HCT116 (cell line): ENCODE data around the gene ZNRF3. TPM values are rescaled to one million over a fixed set of nuclear protein-coding genes. Genes with fewer than 3 reads are reported as not detected.

Experiments
- ATAC-seq: fragments of 200-7000 bp; cut with Tn5 transposase; 2 replicates; pipeline ENCODE4 v1.9.1; 2020; ENCODE audit warnings: mild to moderate bottlenecking, moderate library complexity
- BruUV-seq: library from RNA; stranded (reverse); fragments of 400-500 nt; replicated peaks from 2 replicates; lab custom pipeline; 2021; lab: Mats Ljungman, UMichigan
- CTCF ChIA-PET: fragments of 300-600 bp; sonication (Branson Sonifier 250); formaldehyde crosslinking; loops from one replicate; lab custom pipeline; 2021; ENCODE audit warnings: antibody characterized with exemption; lab: Charles Lee
- POLR2A ChIA-PET: fragments of 300-600, 350-600 bp; sonication (Branson Sonifier 250); formaldehyde crosslinking; loops from one replicate; lab custom pipeline; 2021; ENCODE audit warnings: antibody characterized with exemption; lab: Charles Lee
- RAD21 ChIA-PET, 2 experiments: fragments of 300-600 bp; sonication (Branson Sonifier 250); formaldehyde crosslinking; loops; one replicate each; lab custom pipeline; 2023; ENCODE audit warnings: low total read pairs in 2 of 2; ENCODE audit not compliant: uncharacterized antibody in 2 of 2, unreplicated experiment in 2 of 2, low non-redundant PET in 1 of 2; lab: Charles Lee
- DNase-seq: peaks from one replicate; pipeline ENCODE4 v3.0.0-alpha.2; 2010; ENCODE audit warnings: low read depth, low spot score
- H2AFZ ChIP-seq: fragments of 200-600 bp; shearing (Covaris generic), sonication (generic); 2 replicates; pipeline ENCODE4 v1.6.1; 2017; ENCODE audit warnings: low read depth, mixed run types, mixed read lengths, antibody characterized with exemption, low read length; ENCODE audit not compliant: poor library complexity, severe bottlenecking
- H3K27ac ChIP-seq: 2 replicates; pipeline ENCODE4 v1.5.1; 2012; ENCODE audit warnings: low read depth, low read length
- H3K27me3 ChIP-seq: fragments of 200-600 bp; sonication (generic); 2 replicates; pipeline ENCODE4 v1.6.1; 2016; ENCODE audit warnings: mixed run types, low read length, mixed read lengths; ENCODE audit not compliant: insufficient read depth
- H3K36me3 ChIP-seq, 2 experiments: fragments of 200-500 bp in 1 of 2; fragments of 200-600 bp in 1 of 2; sonication (Bioruptor generic) in 1 of 2; sonication (generic) in 1 of 2; 2 replicates each; pipeline versions ENCODE4 v1.5.1 to v1.6.1; 2014 to 2016; ENCODE audit warnings: low read length in 2 of 2, inconsistent platforms in 1 of 2, mixed read lengths in 1 of 2, mixed run types in 1 of 2; ENCODE audit not compliant: insufficient read depth in 2 of 2, control insufficient read depth in 1 of 2
- H3K4me1 ChIP-seq, 2 experiments: fragments of 200-600 bp in 1 of 2; sonication (generic) in 1 of 2; 2 replicates each; pipeline versions ENCODE4 v1.5.1 to v1.6.1; 2012 to 2017; ENCODE audit warnings: low read length in 2 of 2, inconsistent platforms in 1 of 2, mild to moderate bottlenecking in 1 of 2, mixed read lengths in 1 of 2, mixed run types in 1 of 2, moderate library complexity in 1 of 2; ENCODE audit not compliant: insufficient read depth in 2 of 2, control insufficient read depth in 1 of 2
- H3K4me2 ChIP-seq: fragments of 200-600 bp; sonication (generic); 2 replicates; pipeline ENCODE4 v1.6.1; 2017; ENCODE audit warnings: mixed run types, low read length, mixed read lengths
- H3K4me3 ChIP-seq, 2 experiments: fragments of 200-600 bp in 1 of 2; sonication (generic) in 1 of 2; replicated peaks in 1 of 2; 2 replicates each; pipeline ENCODE4 v1.5.1; 2011 to 2016; ENCODE audit warnings: low read length in 2 of 2, control low read depth in 1 of 2, low read depth in 1 of 2, mild to moderate bottlenecking in 1 of 2, mixed read lengths in 1 of 2, mixed run types in 1 of 2
- H3K79me2 ChIP-seq: fragments of 200-600 bp; sonication (generic); 2 replicates; pipeline ENCODE4 v1.6.1; 2017; ENCODE audit warnings: mild to moderate bottlenecking, mixed run types, low read length, moderate library complexity, mixed read lengths; ENCODE audit not compliant: insufficient read depth
- H3K9ac ChIP-seq: fragments of 200-600 bp; sonication (generic); 2 replicates; pipeline ENCODE4 v1.6.1; 2016; ENCODE audit warnings: low read length, mixed read lengths
- H3K9me2 ChIP-seq: fragments of 200-600 bp; sonication (generic), shearing (Covaris generic); 2 replicates; pipeline ENCODE4 v1.6.1; 2017; ENCODE audit warnings: mixed run types, mild to moderate bottlenecking, moderate library complexity; ENCODE audit not compliant: insufficient read depth
- H3K9me3 ChIP-seq, 2 experiments: fragments of 200-500 bp in 1 of 2; fragments of 200-600 bp in 1 of 2; sonication (Bioruptor generic) in 1 of 2; sonication (generic) in 1 of 2; 2 replicates each; pipeline ENCODE4 v1.6.1; 2014 to 2017; ENCODE audit warnings: low read length in 2 of 2, mixed read lengths in 2 of 2, inconsistent platforms in 1 of 2, low read depth in 1 of 2, mild to moderate bottlenecking in 1 of 2, mixed run types in 1 of 2, moderate library complexity in 1 of 2; ENCODE audit not compliant: control insufficient read depth in 1 of 2, insufficient read depth in 1 of 2
- H4K20me1 ChIP-seq: fragments of 200-600 bp; sonication (generic), shearing (Covaris generic); 2 replicates; pipeline ENCODE4 v1.6.1; 2017; ENCODE audit warnings: mixed run types, mild to moderate bottlenecking, moderate library complexity; ENCODE audit not compliant: insufficient read depth
- EGR1 ChIP-seq: IDR thresholded peaks from 2 replicates; pipeline ENCODE4 v1.6.1; 2012; ENCODE audit warnings: low read depth
- EZH2 ChIP-seq: fragments of 200-600 bp; sonication (generic); IDR thresholded peaks from 2 replicates; pipeline ENCODE4 v1.6.1; 2017; ENCODE audit warnings: antibody characterized with exemption, mixed run types
- EZH2phosphoT487 ChIP-seq: fragments of 200-600 bp; IDR thresholded peaks from 2 replicates; pipeline ENCODE4 v1.6.1; 2018; ENCODE audit warnings: antibody characterized with exemption, borderline replicate concordance
- POLR2A ChIP-seq: IDR thresholded peaks from 2 replicates; pipeline ENCODE4 v1.7.0; 2011; ENCODE audit warnings: borderline replicate concordance; ENCODE audit not compliant: insufficient read depth, insufficient read length; ENCODE audit errors: extremely low read depth
- POLR2AphosphoS5 ChIP-seq: IDR thresholded peaks from 2 replicates; pipeline ENCODE4 v1.6.1; 2011; ENCODE audit warnings: mild to moderate bottlenecking, low read depth, low read length, moderate library complexity
- SP1 ChIP-seq: IDR thresholded peaks from 2 replicates; pipeline ENCODE4 v1.6.1; 2012; ENCODE audit warnings: low read depth
- SRF ChIP-seq: IDR thresholded peaks from 2 replicates; pipeline ENCODE4 v1.6.1; 2012; ENCODE audit warnings: low read depth
- YY1 ChIP-seq: IDR thresholded peaks from 2 replicates; pipeline ENCODE4 v1.6.1; 2011; ENCODE audit warnings: low read length, low read depth, moderate library complexity, mild to moderate bottlenecking; ENCODE audit not compliant: insufficient replicate concordance; ENCODE audit errors: extremely low read depth
- ZFX ChIP-seq: fragments of 450-650 bp; IDR thresholded peaks from 2 replicates; pipeline ENCODE4 v1.6.1; 2017
- intact Hi-C: fragments of 100-400 bp; cut with micrococcal nuclease; formaldehyde crosslinking; loops from 2 replicates; pipeline ENCODE4 v1.10.0; 2022
- total RNA-seq: library from RNA; stranded (reverse); gene quantifications from one replicate; pipeline ENCODE4 v1.2.1, GENCODE V29; 2021; ENCODE audit not compliant: unreplicated experiment
- TF ChIP-seq, protein P1 (sequence below): IDR thresholded peaks from 2 replicates; pipeline ENCODE4 v1.6.1; 2012; ENCODE audit warnings: low read depth

The ZNRF3 gene
- total RNA-seq, 1 experiment from 2014 or later, result 12.2 TPM

DNA sequence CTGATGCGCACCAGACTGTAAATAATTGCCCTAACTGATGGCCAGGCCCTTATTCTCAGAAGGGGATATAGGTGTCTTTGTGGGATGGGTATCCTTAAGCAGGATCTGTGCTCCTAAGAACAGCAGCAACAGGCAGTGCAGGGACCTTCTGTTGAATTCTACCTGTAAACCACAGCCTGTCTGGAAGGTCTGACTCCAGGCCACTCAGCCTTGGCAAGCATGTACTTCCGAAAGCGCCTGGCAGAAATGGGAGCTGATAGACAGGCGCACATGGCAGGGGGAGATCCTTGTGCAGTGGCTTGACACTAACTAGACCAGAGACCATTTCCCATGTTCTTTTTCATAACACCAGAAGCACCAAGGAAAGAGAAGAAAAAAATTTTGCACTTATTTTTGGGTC is 119.2 kb downstream of the ZNRF3 start:
- Histone ChIP-seq H3K27me3 (no peaks in the 10 kb centered on the region), H3K36me3 (0 out of 4 replicates have a peak, but pooled peaks cover 0 to 4% of the 10 kb centered on the region in 2 experiments), H3K4me1 (peaks cover 58 to 69% of the 10 kb centered on the region in 2 experiments), H3K9ac (no peak overlapping the region), H3K9me2 (no peaks in the 10 kb centered on the region), H3K9me3 (no peaks in the 10 kb centered on the region), H3K4me3 (no peak overlapping the region), H2AFZ (no peak overlapping the region), H3K4me2 (no peak overlapping the region)
- intact Hi-C loops, result no loop called here
- DNase-seq (no peak), ATAC-seq (no peak)
- ChIA-PET RAD21 (no interaction called here), POLR2A (interaction anchor here (2.3 kb wide), 1 partner anchor 28 kb away, joined by 5 read pairs; no protein-coding TSS in a partner anchor)
- TF ChIP-seq ZFX (no peak), EZH2phosphoT487 (no peak), EZH2 (no peak), EGR1 (no peak), POLR2AphosphoS5 (no peak), YY1 (no peak), SRF (no peak), POLR2A (no peak), SP1 (no peak)
- TF ChIP-seq, protein P1, sequence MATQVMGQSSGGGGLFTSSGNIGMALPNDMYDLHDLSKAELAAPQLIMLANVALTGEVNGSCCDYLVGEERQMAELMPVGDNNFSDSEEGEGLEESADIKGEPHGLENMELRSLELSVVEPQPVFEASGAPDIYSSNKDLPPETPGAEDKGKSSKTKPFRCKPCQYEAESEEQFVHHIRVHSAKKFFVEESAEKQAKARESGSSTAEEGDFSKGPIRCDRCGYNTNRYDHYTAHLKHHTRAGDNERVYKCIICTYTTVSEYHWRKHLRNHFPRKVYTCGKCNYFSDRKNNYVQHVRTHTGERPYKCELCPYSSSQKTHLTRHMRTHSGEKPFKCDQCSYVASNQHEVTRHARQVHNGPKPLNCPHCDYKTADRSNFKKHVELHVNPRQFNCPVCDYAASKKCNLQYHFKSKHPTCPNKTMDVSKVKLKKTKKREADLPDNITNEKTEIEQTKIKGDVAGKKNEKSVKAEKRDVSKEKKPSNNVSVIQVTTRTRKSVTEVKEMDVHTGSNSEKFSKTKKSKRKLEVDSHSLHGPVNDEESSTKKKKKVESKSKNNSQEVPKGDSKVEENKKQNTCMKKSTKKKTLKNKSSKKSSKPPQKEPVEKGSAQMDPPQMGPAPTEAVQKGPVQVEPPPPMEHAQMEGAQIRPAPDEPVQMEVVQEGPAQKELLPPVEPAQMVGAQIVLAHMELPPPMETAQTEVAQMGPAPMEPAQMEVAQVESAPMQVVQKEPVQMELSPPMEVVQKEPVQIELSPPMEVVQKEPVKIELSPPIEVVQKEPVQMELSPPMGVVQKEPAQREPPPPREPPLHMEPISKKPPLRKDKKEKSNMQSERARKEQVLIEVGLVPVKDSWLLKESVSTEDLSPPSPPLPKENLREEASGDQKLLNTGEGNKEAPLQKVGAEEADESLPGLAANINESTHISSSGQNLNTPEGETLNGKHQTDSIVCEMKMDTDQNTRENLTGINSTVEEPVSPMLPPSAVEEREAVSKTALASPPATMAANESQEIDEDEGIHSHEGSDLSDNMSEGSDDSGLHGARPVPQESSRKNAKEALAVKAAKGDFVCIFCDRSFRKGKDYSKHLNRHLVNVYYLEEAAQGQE, result no peak
- TF ChIP-seq, all 23 proteins: peak for 0
- Histone ChIP-seq H4K20me1 (no peaks in the 10 kb centered on the region), H3K27ac (no peak overlapping the region), H3K79me2 (peaks cover 18% of the 10 kb centered on the region)
- no TSS peak for BruUV-seq
- CTCF ChIA-PET, result no interaction called here
